WTC11 (cell line): ENCODE data around the gene RPS27. TPM values are rescaled to one million over a fixed set of nuclear protein-coding genes. Genes with fewer than 3 reads are reported as not detected.

Source experiments
- AFF4 ChIP-seq: sonication (generic); formaldehyde crosslinking; IDR thresholded peaks from 2 replicates; pipeline ENCODE4 v1.8.1; 2023; ENCODE audit warnings: mild to moderate bottlenecking, missing genetic modification reagents, borderline replicate concordance
- AR ChIP-seq: fragments of 250-450 bp; sonication (Bioruptor Pico); IDR thresholded peaks from 2 replicates; pipeline ENCODE4 v1.9.0; 2021; ENCODE audit warnings: mild to moderate bottlenecking
- ATF1 ChIP-seq: sonication (generic); formaldehyde crosslinking; IDR thresholded peaks from 2 replicates; pipeline ENCODE4 v1.8.1; 2023; ENCODE audit warnings: mild to moderate bottlenecking, moderate library complexity, missing genetic modification reagents
- CREB1 ChIP-seq: sonication (generic); formaldehyde crosslinking; IDR thresholded peaks from 2 replicates; pipeline ENCODE4 v1.8.0; 2023; ENCODE audit warnings: mild to moderate bottlenecking, missing genetic modification reagents
- CTCF ChIP-seq: fragments of 200-600 bp; IDR thresholded peaks from 2 replicates; pipeline ENCODE4 v1.8.0; 2022; ENCODE audit warnings: antibody characterized with exemption
- E2F5 ChIP-seq: sonication (generic); formaldehyde crosslinking; IDR thresholded peaks from 2 replicates; pipeline ENCODE4 v1.8.1; 2022; ENCODE audit warnings: mild to moderate bottlenecking, moderate library complexity, missing genetic modification reagents
- ELF4 ChIP-seq: sonication (generic); formaldehyde crosslinking; IDR thresholded peaks from 2 replicates; pipeline ENCODE4 v1.8.1; 2022; ENCODE audit warnings: low read depth, mild to moderate bottlenecking, moderate library complexity, missing genetic modification reagents
- EMX1 ChIP-seq: fragments of 250-450 bp; sonication (Bioruptor Pico); IDR thresholded peaks from 2 replicates; pipeline ENCODE4 v1.8.0; 2021; ENCODE audit warnings: mild to moderate bottlenecking
- ERG ChIP-seq: fragments of 250-450 bp; sonication (Bioruptor Pico); IDR thresholded peaks from 2 replicates; pipeline ENCODE4 v1.8.0; 2021; ENCODE audit warnings: mild to moderate bottlenecking
- GRHL2 ChIP-seq: fragments of 250-450 bp; sonication (Bioruptor Pico); IDR thresholded peaks from 2 replicates; pipeline ENCODE4 v1.8.0; 2022; ENCODE audit warnings: mild to moderate bottlenecking, moderate library complexity; ENCODE audit not compliant: insufficient replicate concordance, severe bottlenecking
- JAZF1 ChIP-seq: fragments of 250-450 bp; sonication (Bioruptor Pico); IDR thresholded peaks from 2 replicates; pipeline ENCODE4 v1.9.0; 2021; ENCODE audit warnings: moderate library complexity, mild to moderate bottlenecking, inconsistent platforms
- MAX ChIP-seq: sonication (generic); formaldehyde crosslinking; IDR thresholded peaks from 2 replicates; pipeline ENCODE4 v1.8.0; 2022; ENCODE audit warnings: mild to moderate bottlenecking, missing genetic modification reagents
- NFE2L1 ChIP-seq: sonication (generic); formaldehyde crosslinking; IDR thresholded peaks from 2 replicates; pipeline ENCODE4 v1.8.1; 2023; ENCODE audit warnings: missing genetic modification reagents
- NR1H2 ChIP-seq: sonication (generic); formaldehyde crosslinking; IDR thresholded peaks from 2 replicates; pipeline ENCODE4 v1.9.0; 2021; ENCODE audit warnings: mild to moderate bottlenecking, moderate library complexity, missing genetic modification reagents
- RELA ChIP-seq: sonication (generic); formaldehyde crosslinking; IDR thresholded peaks from 2 replicates; pipeline ENCODE4 v1.8.1; 2022; ENCODE audit warnings: missing genetic modification reagents, mild to moderate bottlenecking, borderline replicate concordance
- RORB ChIP-seq: fragments of 250-450 bp; sonication (Bioruptor Pico); IDR thresholded peaks from 2 replicates; pipeline ENCODE4 v1.9.0; 2021; ENCODE audit warnings: mild to moderate bottlenecking
- SMAD4 ChIP-seq: sonication (generic); formaldehyde crosslinking; IDR thresholded peaks from 2 replicates; pipeline ENCODE4 v1.8.0; 2022; ENCODE audit warnings: mild to moderate bottlenecking, missing genetic modification reagents
- USF1 ChIP-seq: sonication (generic); formaldehyde crosslinking; IDR thresholded peaks from 2 replicates; pipeline ENCODE4 v1.8.0; 2022; ENCODE audit warnings: mild to moderate bottlenecking, missing genetic modification reagents
- ZNF138 ChIP-seq: sonication (generic); formaldehyde crosslinking; conservative IDR thresholded peaks from 2 replicates; pipeline ENCODE4 v1.8.1; 2022; ENCODE audit warnings: mild to moderate bottlenecking, moderate library complexity, missing genetic modification reagents
- ZNF317 ChIP-seq: sonication (generic); formaldehyde crosslinking; IDR thresholded peaks from 2 replicates; pipeline ENCODE4 v1.8.1; 2023; ENCODE audit warnings: low read depth, mild to moderate bottlenecking, moderate library complexity, missing genetic modification reagents, borderline replicate concordance
- ZNF396 ChIP-seq: fragments of 250-450 bp; sonication (Bioruptor Pico); IDR thresholded peaks from 2 replicates; pipeline ENCODE4 v1.8.0; 2021; ENCODE audit warnings: mild to moderate bottlenecking, moderate library complexity, borderline replicate concordance
- ZNF532 ChIP-seq: fragments of 250-450 bp; sonication (Bioruptor Pico); IDR thresholded peaks from 2 replicates; pipeline ENCODE4 v1.9.0; 2021; ENCODE audit warnings: mild to moderate bottlenecking, borderline replicate concordance
- total RNA-seq: library from RNA; stranded (reverse); gene quantifications from 3 replicates; pipeline ENCODE4 v1.2.3, GENCODE V29; 2021

The RPS27 gene
- total RNA-seq, 1 experiment from 2014 or later, result 2,141 TPM

GRCh38 chr1:153963030-153963849, 27.3 kb upstream of the RPS27 start, which contains the start of gene SLC39A1 (continued):
- TF ChIP-seq CTCF (no peak), E2F5 (CRISPR knock-in tag) (0 out of 2 replicates have a peak, but pooled peaks have one; percentile 56), AFF4 (peak; percentile 21; the same call in 1 of the 2 replicates), AR (CRISPR knock-in tag) (no peak), GRHL2 (CRISPR knock-in tag) (no peak), ZNF532 (CRISPR knock-in tag) (no peak), ZNF317 (no peak), SMAD4 (CRISPR knock-in tag) (no peak), ZNF138 (CRISPR knock-in tag) (no peak), EMX1 (CRISPR knock-in tag) (no peak), USF1 (CRISPR knock-in tag) (no peak), RORB (no peak), CREB1 (CRISPR knock-in tag) (no peak), NR1H2 (no peak), ATF1 (CRISPR knock-in tag) (no peak), NFE2L1 (CRISPR knock-in tag) (0 out of 2 replicates have a peak, but pooled peaks have one; percentile 23), ERG (CRISPR knock-in tag) (no peak), RELA (CRISPR knock-in tag) (no peak), ELF4 (CRISPR knock-in tag) (no peak), JAZF1 (no peak), ZNF396 (CRISPR knock-in tag) (no peak), MAX (CRISPR knock-in tag) (peak; percentile 62; the same call in 1 of the 2 replicates)
